ENCODE results near the gene TAF11L4.
"Not testable (repeated sequence)": the region's sequence is repeated elsewhere in the genome, so short reads cannot be mapped to it uniquely, and the experiment has no call there.

GRCh38 chr5:17519508-17519907, 2.1 kb upstream of the TAF11L4 start:
- not testable (repeated sequence) for TF ChIP-seq CTCF, POLR2A (IDR thresholded peaks at IDR 0.05)

Data from thyroid gland (tissue), 4 donors.